Chondrocyte (in vitro differentiated cells): ENCODE measurements around the gene ASIC1. TPM values are rescaled to one million over a fixed set of nuclear protein-coding genes. Genes with fewer than 3 reads are reported as not detected.
"Not testable (repeated sequence)": the region's sequence is repeated elsewhere in the genome, so short reads cannot be mapped to it uniquely, and the experiment has no call there.

Experiments used
- DNase-seq: peaks from one replicate; pipeline ENCODE4 v3.0.0; 2021; ENCODE audit warnings: mixed read lengths, low spot score
- H3K27ac Mint-ChIP-seq: one replicate; pipeline ENCODE4 v1.8.0; 2021; ENCODE audit warnings: mild to moderate bottlenecking, moderate library complexity, mixed read lengths; ENCODE audit not compliant: unreplicated experiment
- H3K27me3 Mint-ChIP-seq: 2 replicates; pipeline ENCODE4 v1.8.0; 2021; ENCODE audit warnings: low read depth, mixed read lengths
- H3K36me3 Mint-ChIP-seq: 2 replicates; pipeline ENCODE4 v1.8.0; 2021; ENCODE audit warnings: low read depth, mixed read lengths
- H3K4me1 Mint-ChIP-seq: 2 replicates; pipeline ENCODE4 v1.8.0; 2021; ENCODE audit warnings: low read depth, mild to moderate bottlenecking, mixed read lengths
- H3K4me3 Mint-ChIP-seq: one replicate; pipeline ENCODE4 v1.8.0; 2021; ENCODE audit warnings: mild to moderate bottlenecking, moderate library complexity, mixed read lengths; ENCODE audit not compliant: unreplicated experiment
- H3K9me3 Mint-ChIP-seq: 2 replicates; pipeline ENCODE4 v1.8.0; 2021; ENCODE audit warnings: low read depth, mixed read lengths
- CTCF ChIP-seq: fragments of 200-600 bp; sonication (generic); IDR thresholded peaks from 2 replicates; pipeline ENCODE4 v1.5.0; 2021; ENCODE audit warnings: antibody characterized with exemption, mild to moderate bottlenecking, moderate library complexity
- total RNA-seq: library from RNA; stranded (reverse); gene quantifications from 3 replicates; pipeline ENCODE4 v1.2.1, GENCODE V29; 2021

Gene ASIC1
- total RNA-seq, 1 donor from 2014 or later, result 3.9 TPM

- no peak for DNase-seq
- no peak for TF ChIP-seq CTCF
- no peaks in the 10 kb centered on the region for H3K36me3 Mint-ChIP-seq
- H3K4me3 Mint-ChIP-seq, result no peak overlapping the region
- H3K27me3 Mint-ChIP-seq, result no peaks in the 10 kb centered on the region
- peaks cover 37% of the 10 kb centered on the region for H3K4me1 Mint-ChIP-seq
- no peaks in the 10 kb centered on the region for H3K9me3 Mint-ChIP-seq
- H3K27ac Mint-ChIP-seq, result no peak overlapping the region
Measured at GRCh38 chr12:50022903-50023302, 34.5 kb upstream of the ASIC1 start.

DNA sequence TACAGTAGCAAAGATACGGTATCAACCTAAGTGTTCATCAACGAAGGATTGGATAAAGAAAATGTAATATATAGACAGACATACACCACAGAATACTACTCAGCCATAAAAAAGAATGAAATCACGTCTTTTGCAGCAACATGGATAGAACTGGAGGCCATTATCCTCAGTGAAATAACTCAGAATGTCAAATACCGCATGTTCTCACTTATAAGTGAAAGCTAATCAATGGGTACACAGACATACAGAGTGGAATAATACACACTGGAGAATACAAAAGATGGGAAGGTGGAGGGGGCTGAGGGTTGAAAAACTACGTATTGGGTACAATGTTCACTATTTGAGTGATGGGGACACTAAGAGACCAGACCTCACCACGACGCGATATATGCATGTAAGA lies 33.2 kb upstream of the ASIC1 start:
- no peaks in the 10 kb centered on the region for H3K36me3 Mint-ChIP-seq
- peak overlapping the region; percentile 100 for H3K4me3 Mint-ChIP-seq
- no peaks in the 10 kb centered on the region for H3K27me3 Mint-ChIP-seq
- peaks cover 37% of the 10 kb centered on the region for H3K4me1 Mint-ChIP-seq
- H3K9me3 Mint-ChIP-seq, result no peaks in the 10 kb centered on the region
- TF ChIP-seq CTCF, result no peak
- DNase-seq, result no peak
- peak overlapping the region; percentile 99 for H3K27ac Mint-ChIP-seq

GRCh38 chr12:50024805-50025186 lies 32.6 kb upstream of the ASIC1 start:
- H3K36me3 Mint-ChIP-seq, result no peaks in the 10 kb centered on the region
- H3K4me3 Mint-ChIP-seq, result peak overlapping the region; percentile 100
- TF ChIP-seq CTCF, result no peak
- no peaks in the 10 kb centered on the region for H3K9me3 Mint-ChIP-seq
- peaks cover 37% of the 10 kb centered on the region for H3K4me1 Mint-ChIP-seq
- no peaks in the 10 kb centered on the region for H3K27me3 Mint-ChIP-seq
- peak overlapping the region; percentile 99 for H3K27ac Mint-ChIP-seq
- DNase-seq, result no peak

DNA sequence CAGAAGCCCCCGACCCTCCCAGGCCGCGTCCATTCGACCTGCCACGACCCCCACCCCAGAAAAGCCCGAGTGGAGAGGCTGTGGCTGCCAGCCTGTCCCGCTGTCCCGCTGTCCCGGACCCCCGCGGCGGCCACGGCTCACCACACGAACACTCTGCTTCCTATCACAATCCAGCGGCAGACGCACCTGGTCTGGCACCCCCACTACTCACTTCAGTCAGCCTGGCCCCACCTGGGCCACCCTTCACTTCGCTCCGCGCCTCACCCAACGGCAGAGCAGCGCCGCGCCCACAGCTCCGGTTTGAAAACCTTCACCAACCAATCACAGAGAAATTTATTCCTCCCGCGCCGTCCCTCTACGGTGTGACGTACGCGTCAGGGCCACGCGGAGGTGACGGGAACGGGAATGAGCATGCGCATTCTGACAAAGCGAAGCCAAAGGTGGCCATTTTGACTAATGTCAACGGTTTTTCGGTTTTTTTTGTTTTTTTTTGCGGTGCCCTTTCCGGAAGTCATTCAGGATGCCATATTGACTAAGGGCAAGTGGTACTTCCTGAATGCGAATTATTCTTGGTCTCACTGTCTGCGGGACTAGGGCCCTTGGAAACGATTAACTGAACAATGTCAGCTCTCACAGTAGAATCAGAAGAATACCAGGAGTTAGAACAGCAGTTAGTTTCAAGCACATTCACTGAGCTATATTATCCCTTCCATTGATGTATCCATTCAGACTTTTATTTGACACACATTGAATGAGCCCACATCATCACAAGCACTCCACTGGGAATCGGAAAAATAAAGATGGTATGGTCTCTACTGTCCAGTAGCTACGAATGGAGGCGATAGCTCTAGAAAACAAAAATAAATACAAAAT lies 32.0 kb upstream of the ASIC1 start, which contains the start of gene RACGAP1:
RACGAP1 (minus strand) TSS at position 308 of the 873 bp plus-strand sequence. CDS start 8,779 bp downstream, outside the sequence.
- H3K27me3 Mint-ChIP-seq, result no peaks in the 10 kb centered on the region
- H3K36me3 Mint-ChIP-seq, result no peaks in the 10 kb centered on the region
- H3K4me1 Mint-ChIP-seq, result peaks cover 37% of the 10 kb centered on the region
- peak within 1 kb of the TSS; percentile 99 for H3K27ac Mint-ChIP-seq
- peak; percentile 96 for DNase-seq
- no peak for TF ChIP-seq CTCF
- H3K9me3 Mint-ChIP-seq, result no peaks in the 10 kb centered on the region
- H3K4me3 Mint-ChIP-seq, result peak within 1 kb of the TSS; percentile 100

DNA sequence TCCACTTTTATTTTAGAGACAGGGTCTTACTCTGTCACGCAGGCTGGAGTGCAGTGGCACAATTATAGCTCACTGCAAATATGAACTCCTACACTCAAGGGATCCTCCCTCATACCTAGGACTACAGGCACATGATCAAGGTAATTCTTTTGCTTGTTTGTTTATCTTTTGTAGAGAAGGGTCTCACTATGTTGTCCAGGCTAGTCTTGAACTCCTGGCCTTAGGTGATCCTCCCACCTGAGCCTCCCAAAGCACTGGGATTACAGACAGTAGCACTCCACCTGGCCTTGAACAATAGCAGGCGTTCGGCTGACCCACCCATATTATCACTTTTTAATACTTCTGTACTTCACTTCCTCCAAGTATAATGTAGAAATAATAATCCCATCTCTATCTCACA lies 30.7 kb upstream of the ASIC1 start:
- Mint-ChIP-seq H3K36me3 (no peaks in the 10 kb centered on the region), H3K4me3 (no peak overlapping the region), H3K27me3 (no peaks in the 10 kb centered on the region), H3K9me3 (no peaks in the 10 kb centered on the region), H3K4me1 (peaks cover 26% of the 10 kb centered on the region), H3K27ac (no peak overlapping the region)
- TF ChIP-seq CTCF, result no peak
- DNase-seq, result no peak

- H3K27me3 Mint-ChIP-seq, H3K9me3 Mint-ChIP-seq, H3K36me3 Mint-ChIP-seq, DNase-seq, H3K4me3 Mint-ChIP-seq, H3K4me1 Mint-ChIP-seq, H3K27ac Mint-ChIP-seq: not testable (repeated sequence)
Measured at GRCh38 chr12:50030449-50030848, 26.9 kb upstream of the ASIC1 start.
